Measurements from ENCODE around the gene SPATA24. TPM values are rescaled to one million over a fixed set of nuclear protein-coding genes. Genes with fewer than 3 reads are reported as not detected.
A peak's percentile ranks its signal among the peaks of the same experiment; 100 is the strongest.
"Not testable (repeated sequence)": the region's sequence is repeated elsewhere in the genome, so short reads cannot be mapped to it uniquely, and the experiment has no call there.

SPATA24 gene
- total RNA-seq, 1 donor from 2014 or later: 7.2 TPM

- DNase-seq (ENCODE audit: low spot score): peak; percentile 61
Measured at GRCh38 chr5:139417214-139417613, 13.3 kb upstream of the SPATA24 start.

- DNase-seq (ENCODE audit: low spot score): no peak
Measured at GRCh38 chr5:139416651-139417050, 12.8 kb upstream of the SPATA24 start.

GRCh38 chr5:139415869-139416268 lies 12.0 kb upstream of the SPATA24 start:
- DNase-seq (ENCODE audit: low spot score): no peak

GRCh38 chr5:139415221-139415861 lies 11.5 kb upstream of the SPATA24 start:
- no peak for DNase-seq (ENCODE audit: low spot score)

GRCh38 chr5:139414581-139415130 lies 10.8 kb upstream of the SPATA24 start:
- no peak for DNase-seq (ENCODE audit: low spot score)

GRCh38 chr5:139413963-139414362 lies 10.1 kb upstream of the SPATA24 start:
- no peak for DNase-seq (ENCODE audit: low spot score)

GRCh38 chr5:139413153-139413552 lies 9.3 kb upstream of the SPATA24 start:
- DNase-seq (ENCODE audit: low spot score): no peak

- DNase-seq (ENCODE audit: low spot score): peak; percentile 69
Measured at GRCh38 chr5:139410993-139411828, 7.3 kb upstream of the SPATA24 start.

- no peak for DNase-seq (ENCODE audit: low spot score)
Measured at GRCh38 chr5:139410121-139410992, 6.5 kb upstream of the SPATA24 start.

GRCh38 chr5:139409116-139409515 lies 5.2 kb upstream of the SPATA24 start:
- not testable (repeated sequence) for DNase-seq (ENCODE audit: low spot score)

- no peak for DNase-seq (ENCODE audit: low spot score)
Measured at GRCh38 chr5:139408191-139408590, 4.3 kb upstream of the SPATA24 start.

GRCh38 chr5:139407517-139407916 lies 3.6 kb upstream of the SPATA24 start:
- no peak for DNase-seq (ENCODE audit: low spot score)

GRCh38 chr5:139406963-139407362 lies 3.1 kb upstream of the SPATA24 start:
- DNase-seq (ENCODE audit: low spot score): no peak

GRCh38 chr5:139404484-139404840 lies 573 bp upstream of the SPATA24 start:
- no peak for DNase-seq (ENCODE audit: low spot score)

- DNase-seq (ENCODE audit: low spot score): peak; percentile 23
Measured at GRCh38 chr5:139403418-139403786, 487 bp downstream of the SPATA24 start.

- no peak for DNase-seq (ENCODE audit: low spot score)
Measured at GRCh38 chr5:139402561-139403158, 1.2 kb downstream of the SPATA24 start.

GRCh38 chr5:139401546-139401945 lies 2.3 kb downstream of the SPATA24 start:
- DNase-seq (ENCODE audit: low spot score): no peak

- DNase-seq (ENCODE audit: low spot score): no peak
Measured at GRCh38 chr5:139399501-139400121, 4.3 kb downstream of the SPATA24 start.

GRCh38 chr5:139397921-139398320 lies 6.0 kb downstream of the SPATA24 start:
- DNase-seq (ENCODE audit: low spot score): no peak

- no peak for DNase-seq (ENCODE audit: low spot score)
Measured at GRCh38 chr5:139396691-139397090, 7.2 kb downstream of the SPATA24 start.

Measured in umbilical cord (tissue), 2 donors.